Hepatic stellate cell (primary cell): ENCODE results near the gene MYEF2.

Experiments
- DNase-seq: peaks from one replicate; pipeline ENCODE4 v3.0.0; 2011; ENCODE audit warnings: low spot score

MYEF2 gene

DNA sequence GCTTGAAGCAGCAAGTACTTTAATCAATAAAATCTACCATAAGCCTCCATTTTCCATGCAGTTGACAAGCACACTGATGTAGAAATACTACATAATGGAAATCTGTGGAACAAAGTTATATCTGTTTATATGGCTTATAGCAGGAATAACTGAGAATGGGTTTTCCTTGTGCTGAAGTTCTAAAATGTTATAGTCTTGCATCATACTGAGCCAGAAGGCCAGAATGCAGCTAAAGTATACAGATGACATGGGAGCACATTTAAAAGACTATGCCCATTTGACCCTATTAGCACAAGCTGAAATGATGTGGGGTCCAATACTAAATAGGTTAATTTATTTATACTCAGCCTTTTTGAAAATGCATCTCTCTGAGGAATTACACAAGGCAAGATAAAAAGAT, 32.2 kb downstream of the MYEF2 start:
- no peak for DNase-seq

DNA sequence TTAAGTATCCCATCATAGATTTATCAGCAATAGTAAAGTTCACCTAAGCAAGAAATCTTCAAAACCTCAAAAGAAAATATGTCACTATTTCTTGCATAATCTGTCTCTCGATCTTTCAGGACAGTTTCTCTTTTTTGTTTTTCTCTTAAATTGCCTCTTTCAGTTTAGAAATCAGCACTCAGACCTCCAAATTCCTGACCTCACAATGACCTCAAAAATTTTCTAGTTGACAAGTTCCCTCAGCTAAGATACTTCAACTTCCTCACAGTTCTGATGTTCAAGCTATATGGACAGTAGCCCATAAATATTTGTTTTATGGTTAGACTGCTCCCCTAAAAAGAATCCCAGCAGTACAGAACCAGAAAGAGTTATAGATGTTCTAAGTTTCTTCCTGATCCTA, 33.2 kb downstream of the MYEF2 start:
- DNase-seq: no peak

DNA sequence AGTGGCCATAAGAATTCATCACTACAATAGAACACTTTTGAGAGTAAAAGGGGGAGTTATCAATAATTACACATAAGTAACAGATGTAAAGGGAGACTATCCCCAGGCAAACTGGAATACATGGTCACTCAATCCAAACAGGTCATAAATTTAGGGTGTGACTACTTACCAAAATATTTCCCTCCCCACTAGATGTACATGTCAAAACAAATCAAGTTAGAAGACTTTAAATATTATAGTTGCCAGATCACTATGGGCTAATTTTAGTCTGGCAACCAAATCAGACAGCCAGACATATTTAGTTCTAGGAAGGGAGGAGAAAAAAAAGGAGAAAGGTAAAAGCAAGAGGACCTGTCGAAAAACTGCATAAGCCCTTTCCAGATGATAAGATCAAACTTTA, 34.2 kb downstream of the MYEF2 start:
- peak; percentile 4 for DNase-seq

DNA sequence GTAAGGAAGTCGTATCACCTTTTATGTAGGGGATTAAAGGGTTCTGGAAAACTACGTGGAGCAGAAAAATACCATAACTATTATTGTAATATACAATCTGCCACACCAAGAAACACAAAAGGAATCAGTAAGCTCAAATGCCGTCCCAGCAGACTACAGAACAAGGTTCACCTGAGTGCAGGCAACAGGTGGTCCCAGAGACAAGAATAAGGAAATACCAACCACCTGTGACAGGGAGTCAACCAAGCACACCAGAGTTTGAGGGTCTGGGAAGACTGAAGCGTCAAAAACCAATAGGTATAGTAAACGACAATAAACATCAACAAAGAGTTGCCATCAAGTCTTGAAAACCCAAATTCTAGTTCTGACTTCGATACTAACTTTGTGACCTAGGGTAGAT, 45.2 kb downstream of the MYEF2 start:
- DNase-seq: no peak

DNA sequence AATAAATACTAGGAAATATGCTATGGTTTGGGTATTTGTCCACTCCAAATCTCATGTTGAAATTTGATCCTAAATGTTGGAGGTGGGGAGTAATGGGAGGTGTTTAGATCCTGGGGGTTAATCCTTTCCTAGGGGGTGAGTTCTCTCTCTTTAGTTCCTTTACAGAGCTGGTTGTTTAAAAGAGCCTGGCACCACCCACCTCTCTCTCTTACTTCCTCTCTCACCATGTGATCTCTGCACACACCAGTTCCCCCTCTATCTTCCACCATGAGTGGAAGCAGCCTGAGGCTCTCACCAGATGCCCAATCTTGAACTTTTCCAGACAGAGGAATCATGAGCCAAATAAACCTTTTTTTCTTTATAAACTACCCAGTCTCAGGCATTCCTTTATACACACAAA, 46.8 kb downstream of the MYEF2 start:
- DNase-seq: no peak

DNA sequence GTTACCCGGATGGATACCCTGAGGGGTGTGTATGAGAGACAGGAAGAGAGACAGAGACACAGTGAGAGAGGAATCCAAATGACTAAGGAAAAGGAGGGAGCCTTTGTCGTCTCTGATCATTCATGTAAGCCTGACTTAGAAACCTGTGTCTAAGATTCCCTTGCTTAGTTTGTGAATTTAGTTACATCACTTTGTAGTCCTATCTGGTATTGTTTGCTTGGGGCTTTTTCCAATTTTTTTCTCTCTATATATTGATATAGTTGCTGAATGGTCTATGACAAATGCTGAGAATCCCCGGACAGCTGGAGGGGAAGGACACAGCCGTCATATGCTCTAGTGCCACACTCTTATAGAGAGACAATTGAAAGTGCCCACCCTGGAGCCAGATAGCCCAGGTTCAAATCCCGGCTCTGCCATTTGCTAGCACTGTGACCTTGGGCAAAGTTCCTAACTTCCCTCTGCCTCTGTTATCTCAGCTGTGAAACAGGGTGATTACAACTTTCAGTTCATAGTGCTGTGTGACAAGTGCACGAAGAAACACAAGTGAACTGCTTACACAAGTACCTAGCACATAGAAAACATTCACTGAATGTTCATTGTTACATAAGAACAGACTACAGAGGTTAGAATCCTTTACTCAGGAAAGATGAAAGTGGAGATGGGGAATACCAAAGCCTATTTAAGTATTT, 51.3 kb downstream of the MYEF2 start:
- no peak for DNase-seq

DNA sequence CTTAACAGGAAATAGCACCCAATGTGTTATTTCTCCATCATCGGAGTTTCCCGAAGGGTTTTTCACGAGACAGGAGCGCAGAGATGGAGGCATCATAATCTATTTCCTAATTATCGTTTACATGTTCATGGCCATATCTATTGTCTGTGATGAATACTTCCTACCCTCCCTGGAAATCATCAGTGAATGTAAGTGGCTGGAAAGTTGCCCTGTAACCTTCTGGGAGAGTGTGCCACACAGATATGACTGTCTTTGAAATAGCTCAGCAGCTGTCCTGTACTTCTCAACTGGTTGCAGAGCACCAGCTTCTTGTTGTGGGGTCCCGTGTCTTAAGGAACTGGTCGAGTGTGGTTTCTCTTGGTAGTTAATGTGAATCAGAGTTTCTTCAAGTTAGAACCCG, 56.2 kb downstream of the MYEF2 start:
- DNase-seq: no peak

DNA sequence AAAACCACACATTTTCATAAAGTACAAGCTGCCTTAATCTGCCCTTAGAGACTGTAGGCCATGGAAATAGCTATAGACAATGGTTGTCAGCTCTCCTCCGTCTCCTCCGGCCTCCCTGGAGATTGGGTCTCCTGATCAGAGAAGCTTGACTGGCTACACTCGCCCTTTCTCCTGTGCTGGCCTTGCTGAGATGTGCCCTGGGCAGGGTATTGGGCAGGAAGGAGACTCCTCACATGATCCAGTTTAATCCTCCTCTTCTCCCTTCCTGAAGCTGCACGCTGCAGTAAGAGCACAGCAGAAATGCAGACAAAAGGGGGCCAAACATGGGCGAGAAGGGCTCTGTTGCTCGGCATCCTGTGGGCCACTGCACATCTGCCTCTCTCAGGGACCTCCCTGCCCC, 57.4 kb downstream of the MYEF2 start, which contains the start of gene SLC24A5:
SLC24A5 (plus strand) TSS at position 246 of the 400 bp plus-strand sequence; CDS start at position 301, 55 bp downstream.
- DNase-seq: no peak

DNA sequence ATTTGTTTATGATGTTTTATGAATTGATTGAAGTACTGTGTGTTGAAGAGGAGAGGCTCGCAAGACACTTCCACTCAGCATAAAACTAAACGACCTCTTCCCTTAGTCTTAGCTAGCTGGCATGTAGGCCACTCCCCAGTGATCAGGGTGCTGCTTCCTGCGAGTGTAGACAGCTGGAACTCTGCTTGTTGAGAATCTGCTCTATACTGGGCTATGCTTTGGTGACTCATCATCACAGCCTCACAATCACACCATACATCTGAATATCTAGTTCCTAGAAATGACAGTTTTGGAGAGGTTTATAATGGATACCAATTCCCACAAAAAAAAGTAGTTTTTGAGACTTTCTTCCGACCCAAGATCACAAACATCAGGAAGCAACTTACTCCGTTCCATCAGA, 58.8 kb downstream of the MYEF2 start:
- no peak for DNase-seq

DNA sequence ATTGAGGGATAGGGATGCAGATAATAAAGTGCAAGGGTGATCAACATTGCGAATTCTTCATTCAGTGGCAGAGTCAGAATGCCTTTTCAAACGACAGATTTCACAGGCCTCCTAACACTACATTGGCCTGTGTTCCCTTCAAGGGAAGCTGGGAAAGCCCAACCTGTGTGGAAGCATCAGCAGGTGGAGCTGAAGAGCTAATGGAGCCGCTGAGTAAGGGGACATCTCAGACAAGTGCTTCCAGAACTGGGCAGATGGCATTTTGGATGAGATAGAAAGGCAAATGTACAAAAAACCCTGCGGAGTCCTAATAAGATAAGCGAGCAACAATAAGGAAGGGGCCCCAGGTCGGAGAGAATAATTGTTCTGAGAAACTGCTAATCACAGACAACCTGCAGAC, 65.9 kb downstream of the MYEF2 start:
- no peak for DNase-seq

DNA sequence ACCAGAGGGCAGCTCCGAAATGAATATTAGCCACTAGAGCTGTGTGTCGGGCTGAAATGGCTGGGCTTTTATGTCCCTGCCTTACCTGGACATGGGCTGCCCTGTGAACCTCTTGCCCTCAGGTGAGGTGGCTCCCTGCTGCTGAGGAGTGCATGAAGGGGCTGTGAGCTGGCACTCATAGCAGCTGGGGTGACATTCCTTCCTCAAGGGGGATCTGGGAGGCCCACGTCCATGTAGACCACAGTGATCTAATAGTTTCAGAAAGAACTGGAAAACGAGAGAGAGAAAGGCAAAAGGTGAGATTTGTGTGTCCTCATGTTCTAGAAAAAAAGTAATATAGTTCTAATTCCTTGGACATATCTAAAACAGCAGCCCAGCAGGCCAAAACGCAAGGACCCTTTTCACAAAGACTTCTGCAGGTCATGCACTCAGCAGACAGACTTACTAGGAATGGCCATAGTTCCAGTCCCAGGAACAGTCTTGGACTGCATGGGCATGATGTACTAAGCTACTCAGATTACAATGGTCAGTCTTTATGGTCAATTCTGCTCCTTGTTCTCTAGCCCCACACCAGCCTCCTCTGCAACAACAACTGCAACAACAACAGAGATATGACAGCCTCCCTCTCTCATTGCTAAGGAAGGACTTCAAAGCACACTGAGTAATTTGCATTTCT, 68.1 kb downstream of the MYEF2 start:
- no peak for DNase-seq

DNA sequence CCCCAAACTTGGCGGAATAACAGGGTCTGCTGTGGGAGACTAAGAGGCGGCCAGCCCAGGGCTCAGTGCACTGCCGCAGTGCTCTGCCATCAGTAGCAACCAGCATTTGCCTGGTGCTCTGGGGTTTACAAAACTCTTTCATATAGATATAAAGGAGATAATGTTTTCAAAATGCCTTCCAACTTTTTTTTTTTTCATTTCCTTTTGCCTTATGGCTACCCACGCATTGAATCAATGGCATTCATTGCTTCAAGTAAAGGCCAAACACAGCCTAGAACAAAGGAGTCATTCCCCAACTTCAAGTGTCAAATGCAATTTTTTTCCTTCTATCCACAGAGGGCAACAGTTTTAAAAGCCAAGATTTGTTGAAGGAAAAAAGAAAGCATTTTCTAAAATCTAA, 68.9 kb downstream of the MYEF2 start:
- no peak for DNase-seq

DNA sequence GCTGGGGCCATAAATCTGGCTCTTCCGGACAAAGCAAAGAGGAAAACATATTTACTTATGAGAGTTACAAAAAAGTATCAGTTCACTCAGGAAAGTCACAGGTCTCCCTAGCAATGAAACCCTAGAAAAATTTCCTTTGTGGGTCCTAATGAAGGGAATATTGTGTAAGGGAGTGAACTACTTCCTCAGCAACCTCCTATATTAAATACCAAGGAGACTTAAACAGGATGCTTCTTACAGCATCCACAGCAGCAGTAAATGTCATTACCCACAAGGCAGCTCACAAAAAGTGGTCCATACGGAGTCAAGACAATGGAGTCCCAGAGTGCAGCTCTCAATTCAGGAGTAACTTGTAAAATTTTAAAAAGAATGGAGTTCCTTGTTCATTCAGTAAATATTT, 72.2 kb downstream of the MYEF2 start:
- DNase-seq: no peak

DNA sequence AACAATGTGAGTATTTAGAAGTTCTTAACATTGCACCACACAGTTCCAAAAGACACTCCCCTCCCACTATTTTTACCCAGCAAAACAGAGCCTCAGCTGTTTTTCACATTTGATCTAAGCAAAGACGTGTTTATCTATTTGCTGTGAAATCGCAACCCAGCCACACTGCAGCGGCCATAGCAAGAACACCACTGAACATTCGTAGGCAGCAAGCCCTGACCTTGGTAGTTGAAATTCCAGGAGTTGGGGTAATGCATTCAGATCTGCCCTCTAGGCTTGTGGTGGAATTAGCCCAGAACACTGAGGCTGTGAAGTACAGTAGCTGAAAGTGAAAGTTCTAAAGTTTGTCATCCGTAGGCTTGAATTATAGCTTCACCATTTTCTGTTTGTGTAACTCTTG, 74.4 kb downstream of the MYEF2 start:
- DNase-seq: no peak

DNA sequence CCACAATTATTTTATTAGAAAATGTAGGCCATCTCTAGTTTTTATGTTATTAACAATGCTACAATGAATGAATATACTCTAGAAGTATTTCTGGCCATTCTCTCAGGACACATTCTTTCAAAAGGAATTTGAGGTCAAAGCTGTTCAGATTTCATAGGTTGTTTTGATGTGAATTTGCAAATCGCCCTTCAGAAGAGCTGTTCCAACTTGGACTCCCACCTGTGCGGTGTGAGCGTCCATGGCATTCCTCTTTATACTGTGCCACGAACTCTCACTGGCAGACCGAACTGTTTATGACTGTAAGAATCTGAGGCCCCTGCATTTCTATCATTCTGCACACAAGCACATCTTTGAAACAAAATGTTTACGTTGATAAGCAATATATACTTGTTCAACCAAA, 75.9 kb downstream of the MYEF2 start:
- no peak for DNase-seq

DNA sequence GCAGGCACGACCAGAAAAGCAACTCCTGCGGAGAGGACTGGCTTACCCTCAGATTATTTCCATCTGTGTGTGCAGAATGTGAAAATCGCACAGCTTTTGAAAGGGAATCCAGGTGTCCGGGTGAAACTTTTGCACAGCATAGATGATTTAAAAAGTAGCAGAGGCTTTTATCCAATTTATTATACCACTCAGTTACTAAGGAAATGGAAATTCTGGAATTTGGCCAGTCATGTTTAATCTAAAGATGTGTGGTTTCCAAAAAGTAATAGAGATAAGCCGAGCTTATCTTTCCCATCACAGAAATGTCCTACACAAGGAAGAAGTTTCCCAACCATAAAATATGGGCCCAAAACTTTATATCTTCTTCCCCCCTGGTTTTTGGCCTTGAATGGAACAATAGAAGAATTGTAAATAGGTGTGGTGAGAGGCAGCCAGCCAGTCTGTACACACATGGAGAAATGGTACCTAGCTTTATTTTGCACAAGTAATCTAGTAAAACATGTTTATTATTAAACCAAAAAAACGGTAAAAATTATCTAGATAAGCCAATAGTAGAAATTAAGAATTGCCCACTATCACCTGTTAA, 76.6 kb downstream of the MYEF2 start:
- DNase-seq: no peak

DNA sequence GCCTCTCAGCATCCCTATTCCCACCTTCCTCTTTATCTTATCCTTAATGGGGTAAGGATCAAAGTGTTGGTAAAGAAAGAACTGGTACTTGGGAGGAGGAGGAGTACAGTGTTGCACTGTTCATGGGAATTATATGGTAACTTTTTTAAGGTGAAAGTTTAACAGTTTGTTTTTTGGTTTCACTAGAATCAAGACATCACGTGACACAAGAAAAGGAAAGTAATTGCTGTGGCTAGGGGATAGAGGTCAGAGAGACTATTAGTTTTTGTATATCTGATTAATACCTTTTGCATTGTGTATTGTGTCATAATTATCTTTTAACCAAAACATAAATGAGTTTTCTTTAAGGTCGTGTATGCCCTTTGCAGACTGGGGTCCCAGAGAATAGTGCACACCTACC, 80.8 kb downstream of the MYEF2 start:
- no peak for DNase-seq

DNA sequence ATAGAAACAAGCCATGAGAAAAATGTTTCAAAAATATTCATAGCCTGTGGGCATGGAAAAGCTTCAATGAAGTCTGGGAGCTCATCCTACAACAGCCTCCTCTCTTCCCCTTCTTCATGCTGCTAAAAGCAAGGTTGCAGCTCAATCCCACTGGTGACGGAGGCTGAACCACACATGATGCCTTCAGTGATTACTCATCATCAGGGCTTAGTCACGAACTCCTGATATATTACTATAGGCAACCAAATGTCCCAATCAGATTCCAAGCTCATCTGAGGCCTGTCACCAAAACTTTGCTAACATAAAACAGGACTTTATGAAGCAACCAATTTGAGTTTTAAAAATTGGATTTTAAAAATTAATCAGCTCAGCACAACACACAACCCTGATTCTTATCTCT, 81.3 kb downstream of the MYEF2 start:
- peak; percentile 63 for DNase-seq

DNA sequence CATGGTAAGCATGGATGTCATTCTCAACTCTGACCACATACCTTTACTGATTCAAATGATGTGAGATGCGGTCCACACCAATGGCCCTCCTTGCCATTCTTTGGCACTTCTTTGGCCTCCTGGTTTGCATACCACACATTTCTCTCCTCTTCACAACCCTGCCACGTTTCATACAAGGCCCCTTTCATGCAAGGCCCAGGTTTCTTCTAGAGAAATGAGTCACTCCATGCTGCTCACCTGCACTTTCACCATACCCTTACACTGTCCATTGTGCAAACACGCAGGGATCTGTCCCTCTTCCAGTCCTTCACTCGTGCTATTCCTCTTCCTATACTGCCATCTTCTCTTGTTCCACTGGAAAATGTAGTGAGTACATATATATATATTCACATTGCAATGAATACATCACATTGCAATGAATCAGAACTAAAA, 81.7 kb downstream of the MYEF2 start:
- no peak for DNase-seq

DNA sequence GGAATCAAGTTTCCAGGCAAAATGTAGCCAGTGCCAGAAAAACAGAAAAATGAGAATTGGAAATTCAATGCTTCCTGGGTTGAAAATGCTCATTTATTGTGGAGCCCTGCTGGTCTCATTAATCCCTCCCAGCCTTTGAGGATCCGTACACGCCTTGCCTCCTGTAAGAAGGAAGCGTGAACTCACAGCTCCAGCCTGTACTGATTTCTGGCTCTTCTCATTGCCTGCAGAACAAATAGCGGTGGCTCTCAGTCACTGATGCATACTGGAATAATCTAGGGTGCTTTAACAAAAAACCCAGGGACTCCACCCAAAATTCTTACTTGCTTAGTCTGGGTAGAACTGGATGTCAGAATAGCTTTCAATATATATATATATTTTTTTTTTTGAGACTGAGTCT, 86.6 kb downstream of the MYEF2 start:
- DNase-seq: no peak

DNA sequence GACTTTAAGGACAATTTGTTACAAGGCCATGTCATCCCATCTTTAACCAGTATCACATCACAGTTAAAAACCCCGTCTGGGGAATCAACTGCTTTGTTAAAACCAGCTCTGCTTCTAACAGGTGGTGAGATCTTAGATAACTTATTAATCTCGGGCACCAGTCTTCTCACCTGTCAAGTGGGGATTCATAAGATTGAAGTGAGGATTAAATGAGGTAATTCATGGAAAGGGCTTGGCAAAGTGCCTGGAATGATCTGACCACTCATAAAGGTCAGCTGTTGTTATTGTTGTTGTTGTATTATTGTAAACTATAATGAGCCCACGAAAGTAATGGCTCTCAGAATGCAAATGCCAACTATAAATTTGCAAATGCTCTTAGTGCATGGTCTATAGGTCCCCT, 87.4 kb downstream of the MYEF2 start:
- no peak for DNase-seq

DNA sequence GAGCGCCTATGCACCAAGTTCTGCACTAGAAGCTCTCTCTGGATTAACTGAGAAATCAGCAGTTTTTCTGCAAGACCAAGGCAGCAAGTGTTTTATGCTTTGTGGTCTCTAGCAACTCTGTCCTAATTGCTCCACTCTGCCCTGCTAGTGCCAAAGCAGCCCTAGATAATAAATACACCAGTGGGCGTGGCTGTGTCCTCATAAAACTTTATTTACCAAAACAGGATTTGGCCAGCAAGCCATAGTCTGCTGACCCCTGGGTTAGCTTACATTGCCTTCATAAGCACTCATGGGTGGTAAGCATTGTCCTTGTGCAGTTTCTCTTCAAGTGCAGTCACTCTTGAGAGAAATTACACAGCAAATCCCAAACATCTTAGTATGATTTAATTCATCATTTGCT, 88.0 kb downstream of the MYEF2 start:
- DNase-seq: no peak

DNA sequence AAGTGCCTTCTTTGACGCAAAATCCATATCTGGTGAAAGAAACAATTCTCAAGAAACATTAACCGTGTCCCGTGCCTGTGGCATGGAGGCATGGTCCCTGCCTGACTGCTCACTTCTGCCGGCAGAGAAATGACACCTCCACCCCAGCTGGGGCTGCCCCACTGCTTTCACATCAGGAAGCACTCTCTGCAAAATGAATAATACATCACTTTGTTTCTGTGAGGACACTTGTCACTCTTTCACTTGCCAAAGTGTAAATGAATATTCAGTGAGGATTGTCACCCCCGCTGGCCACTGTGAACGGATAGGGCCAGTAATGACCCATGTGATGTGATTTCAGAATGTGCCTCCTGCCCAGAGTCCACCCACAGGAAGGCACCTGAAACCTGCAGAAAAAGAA, 88.4 kb downstream of the MYEF2 start:
- DNase-seq: no peak

DNA sequence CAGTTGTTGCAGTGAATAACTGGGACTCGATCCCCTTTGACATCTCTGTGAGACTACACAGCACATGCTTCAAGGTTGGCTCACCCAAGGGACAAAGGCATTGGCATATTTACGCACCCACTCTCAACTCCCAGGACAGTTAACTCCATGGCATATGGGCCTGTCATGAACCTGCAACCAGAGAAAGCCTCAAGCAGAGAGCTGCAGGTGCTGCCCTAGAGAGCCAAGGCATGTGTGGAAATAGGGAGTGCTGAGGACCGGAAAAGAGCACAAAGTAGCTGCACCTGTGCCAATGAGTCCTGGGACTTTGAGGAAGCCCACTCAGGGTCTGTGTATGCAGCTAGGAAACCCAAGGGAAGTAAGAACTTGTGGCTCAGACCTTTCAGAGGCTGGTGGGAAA, 90.3 kb downstream of the MYEF2 start:
- no peak for DNase-seq
